ENCODE data around the gene KRT40. TPM values are rescaled to one million over a fixed set of nuclear protein-coding genes. Genes with fewer than 3 reads are reported as not detected.

The KRT40 gene
- not detected in 2 replicates for total RNA-seq (ENCODE audit: low replicate concordance)

DNA sequence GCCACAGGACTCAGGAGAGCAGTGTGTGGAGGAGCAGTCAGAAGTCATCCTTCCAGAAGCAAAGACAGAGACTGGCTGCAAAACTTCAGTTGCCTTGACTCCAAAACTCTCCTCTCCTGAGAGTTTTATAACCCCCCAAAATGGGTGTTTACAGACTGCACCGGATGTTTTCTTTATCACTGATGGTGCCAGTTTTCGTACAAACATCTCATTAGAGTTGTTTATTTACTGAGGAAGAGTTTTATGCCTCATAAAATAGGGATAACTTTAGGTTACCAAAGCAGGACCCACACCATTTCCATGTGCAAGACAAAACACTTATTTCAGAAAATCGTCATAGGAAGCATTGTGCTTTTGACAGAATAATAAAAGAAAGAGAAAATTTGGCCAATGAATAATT lies at the start of gene KRT40:
Gene KRT40 (minus strand): TSS at position 101 of the 400 bp plus-strand sequence. CDS start 53 bp downstream, at position 48.

DNA sequence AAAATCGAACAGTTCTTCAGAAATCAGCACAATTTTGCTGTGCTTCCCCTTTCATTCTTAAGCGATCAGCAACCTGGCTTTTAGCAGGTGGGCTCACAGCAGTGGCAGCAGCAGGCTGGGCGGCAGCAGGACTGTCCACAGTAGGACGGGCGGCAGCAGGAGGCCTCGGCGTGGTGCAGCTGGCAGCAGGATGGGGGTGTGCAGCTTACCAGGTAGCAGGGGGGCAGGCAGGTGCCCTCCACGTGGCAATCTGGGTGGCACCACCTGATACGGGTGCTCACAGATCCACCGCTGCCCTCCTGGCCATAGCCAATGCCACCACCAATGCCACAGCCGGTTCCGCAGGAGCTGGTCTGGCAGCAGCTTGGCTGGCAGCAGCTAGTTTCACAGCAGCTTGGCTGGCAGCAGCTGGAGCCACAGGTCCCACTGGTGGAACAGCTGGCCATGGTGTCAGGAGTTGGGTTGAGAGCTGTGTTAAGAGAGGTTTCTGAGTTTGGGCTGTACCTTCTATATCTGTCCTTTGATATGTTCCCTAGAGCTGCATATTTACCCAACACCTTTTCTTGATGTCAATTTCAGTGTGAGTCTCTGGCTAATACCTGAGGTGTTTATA lies 45.6 kb upstream of the KRT40 start, which contains the start of gene KRTAP1-4:
Gene KRTAP1-4 (minus strand): TSS at position 563 of the 613 bp plus-strand sequence. CDS start 117 bp downstream, at position 446.

GRCh38 chr17:41026715-41027471 lies 42.8 kb upstream of the KRT40 start, which contains the start of gene KRTAP1-5:
TSS of gene KRTAP1-5 (minus strand) at chr17:41027208. CDS start at chr17:41027155, 53 bp downstream.

DNA sequence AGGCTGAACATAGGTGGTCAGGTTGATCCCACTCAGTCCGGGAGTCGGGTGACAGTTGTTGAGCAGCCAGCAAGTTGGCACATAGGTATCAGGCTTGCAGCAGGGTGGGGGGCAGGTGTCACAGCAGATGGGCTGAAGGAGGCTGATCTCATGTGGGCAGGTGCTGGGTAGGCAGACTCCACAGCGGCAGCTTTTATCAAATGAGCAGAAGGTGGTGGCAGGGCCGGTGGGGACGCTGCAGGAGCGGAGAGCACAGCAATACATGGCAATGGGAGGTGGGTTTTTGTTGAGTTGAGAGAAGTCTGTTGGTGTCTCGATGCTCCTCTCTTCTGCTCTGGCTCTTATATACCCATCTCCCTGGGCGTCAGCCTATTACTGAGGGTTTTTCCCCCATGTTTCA lies 24.7 kb upstream of the KRT40 start, which contains the start of gene KRTAP3-1:
Gene KRTAP3-1 (minus strand): TSS at position 318 of the 400 bp plus-strand sequence. CDS start 54 bp downstream, at position 264.

DNA sequence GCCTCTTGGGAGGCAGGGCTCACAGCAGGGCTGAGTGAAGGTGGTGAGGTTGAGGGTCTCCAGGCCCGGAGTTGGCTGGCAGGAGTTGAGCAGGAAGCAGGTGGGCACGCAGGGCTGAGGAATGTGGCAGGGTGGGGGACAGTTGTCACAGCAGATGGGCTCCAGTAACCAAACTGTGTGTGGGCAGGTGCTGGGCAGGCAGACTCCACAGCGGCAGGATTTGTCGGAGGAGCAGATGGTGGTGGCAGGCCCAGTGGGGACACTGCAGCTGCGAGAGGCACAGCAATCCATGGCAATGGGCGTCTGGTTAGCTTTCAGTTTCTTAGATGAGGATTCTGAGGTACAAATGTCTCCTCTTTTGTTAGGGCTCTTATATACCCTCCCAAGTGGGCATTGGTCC lies 15.4 kb upstream of the KRT40 start, which contains the start of gene KRTAP3-2:
Gene KRTAP3-2 (minus strand): TSS at position 344 of the 400 bp plus-strand sequence. CDS start 53 bp downstream, at position 291.

GRCh38 chr17:40993839-40994238 lies 9.7 kb upstream of the KRT40 start, which contains the start of gene KRTAP3-3:
TSS of gene KRTAP3-3 (minus strand) at chr17:40994164. CDS start at chr17:40994097, 67 bp downstream.

DNA sequence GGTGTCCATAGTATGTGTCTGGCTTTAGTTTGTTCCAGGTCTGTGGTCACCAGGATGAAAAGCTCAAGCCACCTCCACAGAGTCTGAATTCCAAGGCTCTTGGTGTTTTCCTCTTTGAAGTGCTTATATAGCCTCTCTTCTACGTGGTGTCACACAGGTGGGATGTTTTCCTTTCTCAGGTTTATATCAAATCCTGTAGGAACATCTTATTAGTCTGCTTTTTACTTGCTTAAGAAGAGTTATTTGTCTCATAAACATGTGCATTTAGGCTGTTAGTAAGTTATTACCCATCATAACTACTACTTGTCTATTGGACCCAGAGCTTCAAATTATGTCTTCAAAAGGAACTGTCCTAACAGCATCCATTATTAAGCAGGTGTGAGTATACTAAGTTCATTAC lies 17.3 kb downstream of the KRT40 start, which contains the start of gene KRT39:
Gene KRT39 (minus strand): TSS at position 101 of the 400 bp plus-strand sequence. CDS start 92 bp downstream, at position 9.

DNA sequence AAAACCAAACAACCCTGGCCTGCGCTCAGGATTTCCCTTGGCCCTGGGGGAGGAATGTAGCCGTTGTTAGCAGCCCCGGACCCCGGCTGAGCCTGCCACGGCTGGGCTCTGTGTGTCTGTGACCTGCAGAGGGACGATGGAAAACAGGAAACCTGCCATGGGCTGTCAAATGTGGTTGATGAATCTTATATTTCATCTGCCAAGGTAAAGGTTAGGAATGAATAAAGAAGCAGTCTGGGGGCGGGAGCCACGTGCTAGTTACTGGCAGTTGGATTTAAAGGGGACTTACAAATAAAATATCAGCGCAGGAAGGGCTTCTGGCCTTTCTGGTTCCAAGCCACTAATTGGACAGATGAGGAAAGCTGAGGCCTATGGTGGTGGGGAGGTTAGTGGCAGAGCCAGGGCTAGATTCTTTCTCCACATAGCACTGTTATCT lies 46.7 kb downstream of the KRT40 start, which contains the start of gene KRT23:
Gene KRT23 (minus strand): TSS at position 263 of the 436 bp plus-strand sequence. CDS start 1,043 bp downstream, outside the sequence.

Other genes with a start within 250 kb of the KRT40 start
- not detected in 2 replicates for gene KRT25, start 229.0 kb downstream of the KRT40 start, total RNA-seq (ENCODE audit: low replicate concordance)
- not detected in 2 replicates for gene KRT26, start 212.1 kb downstream of the KRT40 start, total RNA-seq (ENCODE audit: low replicate concordance)
- not detected in 2 replicates for gene KRT27, start 201.8 kb downstream of the KRT40 start, total RNA-seq (ENCODE audit: low replicate concordance)
- gene KRT28, start 184.4 kb downstream of the KRT40 start, total RNA-seq (ENCODE audit: low replicate concordance), result not detected in 2 replicates
- gene KRT10, start 161.7 kb downstream of the KRT40 start, total RNA-seq (ENCODE audit: low replicate concordance), result 1.6 and 4.7 TPM in 2 replicates
- under 0.01 TPM in 1 of 2 replicates, not detected in the other for gene KRT12, start 117.1 kb downstream of the KRT40 start, total RNA-seq (ENCODE audit: low replicate concordance)
- gene KRT20, start 99.1 kb downstream of the KRT40 start, total RNA-seq (ENCODE audit: low replicate concordance), result not detected in 2 replicates
- gene KRT23, start 46.7 kb downstream of the KRT40 start, total RNA-seq (ENCODE audit: low replicate concordance), result not detected in 2 replicates
- gene KRT39, start 17.4 kb downstream of the KRT40 start, total RNA-seq (ENCODE audit: low replicate concordance), result 0.12 TPM in 1 of 2 replicates, not detected in the other
- not detected in 2 replicates for gene KRTAP3-3, start 9.8 kb upstream of the KRT40 start, total RNA-seq (ENCODE audit: low replicate concordance)
- not detected in 2 replicates for gene KRTAP3-2, start 15.6 kb upstream of the KRT40 start, total RNA-seq (ENCODE audit: low replicate concordance)
- gene KRTAP3-1, start 24.8 kb upstream of the KRT40 start, total RNA-seq (ENCODE audit: low replicate concordance), result not detected in 2 replicates
- not detected in 2 replicates for gene KRTAP1-5, start 42.9 kb upstream of the KRT40 start, total RNA-seq (ENCODE audit: low replicate concordance)
- not detected in 2 replicates for gene KRTAP1-4, start 45.9 kb upstream of the KRT40 start, total RNA-seq (ENCODE audit: low replicate concordance)
- gene KRTAP1-3, start 50.5 kb upstream of the KRT40 start, total RNA-seq (ENCODE audit: low replicate concordance), result not detected in 2 replicates
- not detected in 2 replicates for gene KRTAP1-1, start 57.1 kb upstream of the KRT40 start, total RNA-seq (ENCODE audit: low replicate concordance)
- gene KRTAP2-1, start 63.0 kb upstream of the KRT40 start, total RNA-seq (ENCODE audit: low replicate concordance), result not detected in 2 replicates
- not detected in 2 replicates for gene KRTAP2-2, start 70.9 kb upstream of the KRT40 start, total RNA-seq (ENCODE audit: low replicate concordance)
- gene KRTAP2-3, start 75.8 kb upstream of the KRT40 start, total RNA-seq (ENCODE audit: low replicate concordance), result not detected in 2 replicates
- gene KRTAP2-4, start 81.6 kb upstream of the KRT40 start, total RNA-seq (ENCODE audit: low replicate concordance), result not detected in 2 replicates
- gene KRTAP4-7, start 99.8 kb upstream of the KRT40 start, total RNA-seq (ENCODE audit: low replicate concordance), result not detected in 2 replicates
- gene KRTAP4-8, start 113.8 kb upstream of the KRT40 start, total RNA-seq (ENCODE audit: low replicate concordance), result not detected in 2 replicates
- gene KRTAP4-16, start 117.9 kb upstream of the KRT40 start, total RNA-seq (ENCODE audit: low replicate concordance), result not detected in 2 replicates
- not detected in 2 replicates for gene KRTAP4-9, start 121.1 kb upstream of the KRT40 start, total RNA-seq (ENCODE audit: low replicate concordance)
- not detected in 2 replicates for gene KRTAP4-11, start 134.0 kb upstream of the KRT40 start, total RNA-seq (ENCODE audit: low replicate concordance)
- gene KRTAP4-12, start 139.9 kb upstream of the KRT40 start, total RNA-seq (ENCODE audit: low replicate concordance), result not detected in 2 replicates
- not detected in 2 replicates for gene KRTAP4-6, start 156.2 kb upstream of the KRT40 start, total RNA-seq (ENCODE audit: low replicate concordance)
- not detected in 2 replicates for gene KRTAP4-5, start 165.5 kb upstream of the KRT40 start, total RNA-seq (ENCODE audit: low replicate concordance)
- not detected in 2 replicates for gene KRTAP4-4, start 176.4 kb upstream of the KRT40 start, total RNA-seq (ENCODE audit: low replicate concordance)
- not detected in 2 replicates for gene KRTAP4-3, start 183.9 kb upstream of the KRT40 start, total RNA-seq (ENCODE audit: low replicate concordance)
- gene KRTAP4-2, start 193.9 kb upstream of the KRT40 start, total RNA-seq (ENCODE audit: low replicate concordance), result not detected in 2 replicates
- not detected in 2 replicates for gene KRTAP4-1, start 200.6 kb upstream of the KRT40 start, total RNA-seq (ENCODE audit: low replicate concordance)
- not detected in 2 replicates for gene KRTAP9-1, start 205.6 kb upstream of the KRT40 start, total RNA-seq (ENCODE audit: low replicate concordance)
- not detected in 2 replicates for gene KRTAP9-2, start 242.3 kb upstream of the KRT40 start, total RNA-seq (ENCODE audit: low replicate concordance)
- gene KRTAP9-3, start 248.1 kb upstream of the KRT40 start, total RNA-seq (ENCODE audit: low replicate concordance), result not detected in 2 replicates